Forelimb muscle (tissue), 1 donor: ENCODE results near the gene OR4K15. TPM values are rescaled to one million over a fixed set of nuclear protein-coding genes. Genes with fewer than 3 reads are reported as not detected.
"Not testable (repeated sequence)": the region's sequence is repeated elsewhere in the genome, so short reads cannot be mapped to it uniquely, and the experiment has no call there.

ENCODE experiments used
- DNase-seq: peaks from one replicate; pipeline ENCODE4 v3.0.0-alpha.2; 2013; ENCODE audit warnings: low read depth
- polyA plus RNA-seq: library from polyadenylated mRNA; unstranded; fragments of 120-200 nt; gene quantifications from one replicate; pipeline ENCODE4 v1.2.1, GENCODE V29; 2013; ENCODE audit not compliant: insufficient read length

OR4K15 gene, protein sequence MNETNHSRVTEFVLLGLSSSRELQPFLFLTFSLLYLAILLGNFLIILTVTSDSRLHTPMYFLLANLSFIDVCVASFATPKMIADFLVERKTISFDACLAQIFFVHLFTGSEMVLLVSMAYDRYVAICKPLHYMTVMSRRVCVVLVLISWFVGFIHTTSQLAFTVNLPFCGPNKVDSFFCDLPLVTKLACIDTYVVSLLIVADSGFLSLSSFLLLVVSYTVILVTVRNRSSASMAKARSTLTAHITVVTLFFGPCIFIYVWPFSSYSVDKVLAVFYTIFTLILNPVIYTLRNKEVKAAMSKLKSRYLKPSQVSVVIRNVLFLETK
- polyA plus RNA-seq, result not detected

DNA sequence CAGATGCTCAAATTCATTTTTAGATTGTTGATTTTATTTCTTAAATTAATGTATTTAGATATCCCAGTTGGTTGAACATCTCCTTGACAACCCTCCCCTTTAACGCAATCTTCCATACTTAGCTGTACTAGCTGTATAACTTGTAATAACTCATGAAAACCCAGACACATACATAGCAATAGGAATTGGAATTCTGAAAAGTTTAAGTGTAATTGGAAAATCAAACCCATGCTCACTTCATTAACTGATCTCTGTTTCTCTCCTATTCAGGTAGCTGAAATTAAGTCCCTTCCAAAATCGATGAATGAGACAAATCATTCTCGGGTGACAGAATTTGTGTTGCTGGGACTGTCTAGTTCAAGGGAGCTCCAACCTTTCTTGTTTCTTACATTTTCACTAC is at the start of gene OR4K15:
OR4K15 (plus strand) TSS at position 301 of the 400 bp plus-strand sequence; CDS start at position 301, 0 bp downstream.
- DNase-seq, result no peak

DNA sequence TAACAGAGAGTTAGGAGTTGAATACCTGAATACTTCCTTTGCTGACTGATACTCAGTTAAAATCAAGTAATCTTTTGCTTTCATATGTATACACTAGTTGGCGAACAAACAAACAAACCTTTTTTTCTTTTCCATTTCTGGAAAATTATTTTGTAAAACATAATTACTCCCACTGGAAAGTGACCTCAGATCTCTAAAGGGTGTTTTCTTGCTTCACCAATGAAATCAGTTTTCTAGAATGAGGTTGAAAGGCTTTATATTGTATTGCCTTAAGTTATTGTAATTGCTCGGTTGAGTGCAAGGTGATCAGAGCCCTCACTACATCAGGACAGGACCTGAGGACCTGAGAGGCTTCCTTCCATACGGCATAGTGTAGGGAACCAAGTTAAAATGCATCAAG is 44.8 kb upstream of the OR4K15 start, which contains the start of gene OR4K1:
OR4K1 (plus strand) TSS at position 301 of the 400 bp plus-strand sequence. CDS start 4,750 bp downstream, outside the sequence.
- no peak for DNase-seq

DNA sequence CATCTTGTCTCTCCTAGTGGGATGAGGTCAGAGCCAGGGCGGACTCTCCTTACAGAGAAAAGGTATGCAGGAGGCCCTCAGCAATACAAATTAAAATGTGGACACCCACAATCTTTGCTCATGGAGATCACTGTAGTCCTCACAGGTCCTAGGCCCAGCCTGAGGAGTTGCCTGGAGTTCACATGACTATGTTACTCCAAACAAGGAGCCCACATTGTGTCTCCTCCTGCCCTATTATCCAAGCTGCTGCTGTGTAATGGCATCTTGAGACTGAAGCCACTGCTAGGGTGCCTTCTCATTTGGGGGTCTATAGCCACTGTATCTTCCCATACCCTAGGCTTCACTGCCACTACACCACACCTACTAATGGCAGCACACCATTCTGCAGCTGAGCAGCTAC is 33.7 kb upstream of the OR4K15 start:
- DNase-seq, result no peak

DNA sequence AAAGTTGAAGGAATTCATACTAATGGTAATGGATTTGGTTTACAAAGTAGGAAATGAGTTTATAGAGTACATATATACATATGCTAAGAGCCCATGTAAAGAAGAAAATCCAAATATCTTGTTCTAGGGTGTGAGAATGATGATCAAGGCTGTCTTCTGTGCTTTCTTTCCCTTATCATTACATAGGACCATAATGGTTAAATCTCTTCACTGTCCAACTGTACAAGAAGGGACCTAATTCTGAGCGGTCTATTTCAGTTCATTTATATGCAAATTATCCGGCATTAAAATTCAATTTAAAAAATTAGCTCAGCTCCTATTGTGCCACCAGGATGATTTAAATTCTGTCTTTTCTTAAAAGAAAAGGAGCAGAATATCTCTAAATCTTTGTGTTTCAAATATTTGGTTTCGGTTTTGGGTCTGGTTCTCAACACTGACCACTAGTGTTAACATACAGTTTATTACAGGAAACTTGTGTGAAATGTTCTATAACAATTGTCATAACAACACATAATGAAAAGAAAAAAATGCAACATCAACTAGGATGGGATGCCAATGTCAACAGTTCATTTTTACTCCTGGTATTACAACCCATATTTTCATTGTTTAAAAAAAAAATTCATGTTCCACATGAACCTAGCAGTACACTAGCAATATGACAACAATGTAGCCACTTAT is 27.8 kb upstream of the OR4K15 start:
- no peak for DNase-seq

DNA sequence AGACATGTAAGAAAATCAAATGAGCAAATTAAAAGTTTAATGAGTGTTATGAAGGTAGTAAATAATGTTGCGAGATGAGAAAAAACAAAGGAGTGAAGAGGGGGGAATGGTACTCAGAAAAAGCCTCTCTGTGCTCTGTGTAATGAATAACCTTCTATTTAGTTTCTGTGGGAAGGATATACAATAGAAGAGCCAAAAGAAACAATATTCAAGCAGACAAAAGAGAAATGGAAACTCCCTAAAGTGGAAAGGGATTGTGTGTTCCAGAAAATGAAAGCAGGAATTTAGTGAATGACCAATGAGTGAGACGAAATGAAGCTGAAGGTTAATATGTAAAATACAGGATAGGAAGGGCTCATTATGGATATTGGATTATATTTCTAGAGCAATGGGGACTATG is 26.2 kb upstream of the OR4K15 start:
- no peak for DNase-seq

DNA sequence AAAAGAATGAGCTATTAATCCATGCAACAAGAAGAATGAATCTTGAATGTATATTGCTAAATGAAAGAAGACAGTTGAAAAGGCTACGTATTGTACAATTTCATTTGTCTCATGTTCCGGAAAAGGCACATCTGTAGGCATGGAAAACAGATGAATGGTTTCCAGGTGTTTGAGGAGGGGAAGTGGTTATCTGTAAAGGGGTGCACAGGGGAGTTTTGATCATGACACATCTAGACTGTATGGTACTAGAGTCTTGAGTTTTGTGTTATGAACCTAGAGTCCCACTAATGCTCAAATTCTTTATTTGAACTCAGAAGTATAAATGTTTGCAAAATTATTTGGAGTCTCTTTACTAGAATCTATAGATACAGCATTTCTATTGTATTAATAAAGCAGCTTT is 5.7 kb upstream of the OR4K15 start:
- DNase-seq, result not testable (repeated sequence)

DNA sequence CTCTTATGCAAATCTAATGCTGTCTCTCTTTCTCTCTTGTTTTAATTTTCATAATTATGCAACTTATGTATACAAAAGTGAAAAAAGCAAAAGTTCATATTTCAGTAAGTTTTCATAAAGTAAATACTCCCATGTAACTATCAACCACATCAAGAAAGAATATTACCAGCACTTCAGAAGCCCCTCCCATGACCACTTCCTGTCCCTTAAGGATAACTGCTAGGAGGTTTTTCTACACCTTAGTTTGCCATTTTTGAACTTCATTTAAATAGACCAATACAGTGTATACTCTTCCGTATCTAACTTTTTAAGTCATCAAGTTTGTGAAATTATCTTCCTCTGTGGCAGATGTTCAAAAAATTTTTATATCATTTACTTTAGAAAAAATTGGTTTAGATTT is 547 bp upstream of the OR4K15 start:
- DNase-seq, result no peak

DNA sequence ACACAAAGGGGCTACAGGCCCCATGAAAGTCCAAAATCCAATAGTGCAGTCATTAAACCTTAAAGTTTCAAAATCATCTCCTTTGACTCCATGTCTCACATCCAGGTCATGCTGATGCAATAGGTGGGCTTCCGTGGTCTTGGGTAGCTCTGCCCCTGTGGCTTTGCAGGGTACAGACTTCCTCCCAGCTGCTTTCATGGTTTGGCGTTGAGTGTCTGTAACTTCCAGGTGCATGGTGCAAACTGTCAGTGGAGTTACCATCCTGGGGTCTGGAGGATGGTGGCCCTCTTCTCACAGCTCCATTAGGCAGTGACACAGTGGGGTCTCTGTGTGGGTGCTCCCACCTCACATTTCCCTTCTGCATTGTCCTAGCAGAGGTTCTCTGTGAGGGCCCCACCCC is 18.0 kb downstream of the OR4K15 start:
- no peak for DNase-seq

DNA sequence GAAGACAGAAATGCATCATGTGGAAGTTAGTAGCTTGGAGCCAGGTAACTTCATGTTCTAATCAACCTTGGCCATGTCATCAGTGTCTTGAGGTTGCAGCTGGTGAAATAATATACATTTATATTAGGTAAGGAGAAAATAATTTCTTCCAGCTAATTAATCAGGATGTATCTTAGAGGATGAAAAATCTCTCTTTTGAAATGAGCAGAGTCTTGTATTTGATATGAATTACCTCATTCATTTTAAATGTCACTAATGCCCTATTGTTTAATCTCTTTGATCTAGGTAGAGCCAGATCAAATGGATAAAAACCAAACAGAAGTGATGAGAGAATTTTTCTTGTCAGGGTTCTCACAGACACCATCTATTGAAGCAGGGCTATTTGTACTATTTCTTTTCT is 26.5 kb downstream of the OR4K15 start, which contains the start of gene OR4Q2:
OR4Q2 (plus strand) TSS at position 301 of the 400 bp plus-strand sequence.
- no peak for DNase-seq

DNA sequence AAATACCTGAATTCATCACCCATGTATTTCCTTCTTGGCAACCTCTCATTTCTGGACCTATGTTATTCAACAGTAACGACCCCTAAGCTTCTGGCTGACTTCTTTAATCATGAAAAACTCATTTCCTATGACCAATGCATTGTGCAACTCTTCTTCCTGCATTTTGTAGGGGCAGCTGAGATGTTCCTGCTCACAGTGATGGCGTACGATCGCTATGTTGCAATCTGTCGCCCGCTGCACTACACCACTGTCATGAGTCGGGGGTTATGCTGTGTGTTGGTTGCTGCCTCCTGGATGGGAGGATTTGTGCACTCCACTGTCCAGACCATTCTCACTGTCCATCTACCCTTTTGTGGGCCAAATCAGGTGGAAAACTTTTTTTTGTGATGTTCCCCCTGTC is 26.9 kb downstream of the OR4K15 start:
- DNase-seq, result no peak

DNA sequence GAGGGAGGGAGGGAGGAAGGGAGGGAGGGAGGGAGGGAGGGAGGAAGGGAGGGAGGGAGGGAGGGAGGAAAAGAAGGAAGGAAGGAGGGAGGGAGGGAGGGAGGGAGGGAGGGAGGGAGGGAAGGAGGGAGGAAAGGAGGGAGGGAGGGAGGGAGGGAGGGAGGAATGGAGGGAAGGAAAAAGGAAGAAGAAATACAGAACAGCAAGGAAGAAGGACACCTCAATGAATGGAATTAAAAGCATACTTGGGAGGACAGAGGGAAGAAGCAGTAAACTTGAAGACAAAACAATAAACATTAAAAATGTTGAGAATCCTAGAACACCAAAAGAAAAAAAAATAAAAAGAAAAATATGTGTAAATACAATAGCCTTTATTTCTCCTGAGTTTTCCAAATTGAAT is 32.8 kb downstream of the OR4K15 start:
- DNase-seq, result no peak

DNA sequence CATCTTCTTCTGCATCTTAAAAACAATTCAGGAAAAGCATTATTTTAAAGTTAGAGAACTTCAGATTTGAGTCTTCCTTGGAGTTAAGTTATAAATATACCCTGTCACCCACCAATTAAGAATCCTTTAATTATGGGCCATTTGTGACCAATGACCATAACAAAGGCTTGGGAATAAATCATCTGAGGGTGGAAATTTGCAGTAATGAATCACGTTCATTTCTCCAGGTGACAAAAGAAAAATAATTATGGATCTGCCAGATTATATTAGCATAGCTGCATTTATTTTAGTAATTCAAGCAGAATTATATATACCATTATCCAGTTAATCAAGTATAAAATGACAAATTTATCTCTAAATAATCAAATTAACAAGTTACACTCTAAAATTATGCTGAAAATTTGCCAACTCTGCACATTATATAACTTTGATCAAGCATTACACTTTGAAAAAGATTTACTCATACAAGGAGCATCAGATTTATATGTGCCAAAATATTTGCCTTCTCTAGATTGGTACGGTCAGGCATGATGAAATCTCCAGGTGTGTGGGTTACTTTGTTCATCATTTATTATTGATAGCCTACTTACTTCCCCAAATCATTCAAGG is 44.0 kb downstream of the OR4K15 start, which contains the start of gene OR4K14:
OR4K14 (minus strand) TSS at position 51 of the 609 bp plus-strand sequence. CDS start 4,114 bp downstream, outside the sequence.
- no peak for DNase-seq

Other genes with a start within 250 kb of the OR4K15 start
- not detected for gene OR4Q3, start 232.0 kb upstream of the OR4K15 start, polyA plus RNA-seq
- gene OR4M1, start 202.1 kb upstream of the OR4K15 start, polyA plus RNA-seq, result not detected
- not detected for gene OR4N2, start 171.8 kb upstream of the OR4K15 start, polyA plus RNA-seq
- not detected for gene OR4K2, start 100.4 kb upstream of the OR4K15 start, polyA plus RNA-seq
- gene OR4K5, start 55.0 kb upstream of the OR4K15 start, polyA plus RNA-seq, result not detected
- not detected for gene OR4K1, start 44.7 kb upstream of the OR4K15 start, polyA plus RNA-seq
- not detected for gene OR4Q2, start 26.6 kb downstream of the OR4K15 start, polyA plus RNA-seq
- not detected for gene OR4K14, start 43.7 kb downstream of the OR4K15 start, polyA plus RNA-seq
- 0.03 TPM for gene OR4K13, start 60.4 kb downstream of the OR4K15 start, polyA plus RNA-seq
- not detected for gene OR4L1, start 84.5 kb downstream of the OR4K15 start, polyA plus RNA-seq
- 0.03 TPM for gene OR4K17, start 135.1 kb downstream of the OR4K15 start, polyA plus RNA-seq
- gene OR4N5, start 163.2 kb downstream of the OR4K15 start, polyA plus RNA-seq, result not detected
- 0.04 TPM for gene OR11G2, start 215.3 kb downstream of the OR4K15 start, polyA plus RNA-seq
- not detected for gene OR11H6, start 248.1 kb downstream of the OR4K15 start, polyA plus RNA-seq